Measurements from ENCODE around the gene ANO7.

Gene ANO7

GRCh38 chr2:241255542-241256167 is 67.2 kb downstream of the ANO7 start:
- no peak for TF ChIP-seq CTCF (IDR thresholded peaks at IDR 0.05)

- no peak for TF ChIP-seq CTCF (IDR thresholded peaks at IDR 0.05)
These were observed 67.7 kb downstream of the ANO7 start for GRCh38 chr2:241256168-241256545.

GRCh38 chr2:241257419-241258032 is 69.0 kb downstream of the ANO7 start:
- no peak for TF ChIP-seq CTCF (IDR thresholded peaks at IDR 0.05)

GRCh38 chr2:241258505-241259280 is 70.2 kb downstream of the ANO7 start:
- TF ChIP-seq CTCF (IDR thresholded peaks at IDR 0.05) = no peak

- TF ChIP-seq CTCF (IDR thresholded peaks at IDR 0.05) = no peak
These were observed 72.4 kb downstream of the ANO7 start for GRCh38 chr2:241260911-241261310.

- TF ChIP-seq CTCF (IDR thresholded peaks at IDR 0.05) = no peak
These were observed 73.2 kb downstream of the ANO7 start for GRCh38 chr2:241261628-241262027.

GRCh38 chr2:241263061-241263460 is 74.6 kb downstream of the ANO7 start:
- TF ChIP-seq CTCF (IDR thresholded peaks at IDR 0.05) = no peak

All from LNCAP (cell line).